GM19438 (cell line): ENCODE data around the gene PRODH2.
"Not testable (repeated sequence)": the region's sequence is repeated elsewhere in the genome, so short reads cannot be mapped to it uniquely, and the experiment has no call there.

Experiments used
- ATAC-seq: cut with Tn5 transposase; IDR thresholded peaks from one replicate; pipeline ENCODE4 v1.9.1; 2021; ENCODE audit warnings: low read depth; ENCODE audit not compliant: unreplicated experiment

PRODH2 gene

GRCh38 chr19:35797663-35798062 lies 15.0 kb downstream of the PRODH2 start:
- no peak for ATAC-seq

DNA sequence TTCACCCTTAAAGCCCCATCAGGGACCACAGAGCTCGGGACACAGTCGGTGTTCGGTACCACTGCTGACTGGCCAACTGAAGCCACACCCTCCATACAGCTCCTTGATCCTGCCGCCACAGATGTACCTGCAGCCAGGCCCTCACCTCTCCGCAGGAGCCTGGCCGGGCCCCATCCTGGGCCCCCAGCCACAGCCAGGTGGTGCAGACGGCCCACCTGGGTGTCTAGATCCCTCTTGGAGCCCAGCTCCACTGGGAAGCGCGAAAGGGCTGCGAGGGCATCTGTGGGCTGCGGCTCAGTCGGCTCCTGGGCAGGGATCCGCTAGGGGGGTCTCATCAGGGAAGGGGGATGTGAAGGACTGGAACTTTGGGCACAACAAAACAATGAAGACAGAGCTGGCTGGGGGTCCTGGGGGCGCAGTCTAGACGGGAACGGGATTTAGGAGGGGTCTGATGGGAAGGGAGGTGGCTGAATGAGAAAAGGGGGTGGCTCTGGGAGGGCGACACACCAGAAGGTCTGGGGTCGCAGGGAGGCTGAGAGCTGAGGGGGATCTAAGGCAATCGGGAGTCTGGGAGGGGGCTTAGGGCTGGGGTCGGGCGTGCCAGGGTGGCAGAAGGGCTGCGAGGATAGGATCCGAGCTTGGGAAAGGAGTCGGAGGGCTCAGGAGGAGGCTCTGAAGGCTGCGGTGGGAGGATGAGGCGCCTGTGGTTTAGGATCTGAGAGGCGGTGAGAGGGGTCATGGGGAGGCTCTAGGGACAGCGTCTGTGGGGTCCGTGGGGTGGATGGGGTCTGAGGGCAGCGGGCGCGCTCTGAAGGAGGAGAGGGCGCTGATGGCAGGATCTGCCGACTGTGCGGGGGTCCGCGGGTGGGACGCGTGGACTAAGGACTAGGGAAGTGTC lies 15.8 kb downstream of the PRODH2 start:
- ATAC-seq: no peak

GRCh38 chr19:35795564-35795963 lies 17.1 kb downstream of the PRODH2 start:
- not testable (repeated sequence) for ATAC-seq

DNA sequence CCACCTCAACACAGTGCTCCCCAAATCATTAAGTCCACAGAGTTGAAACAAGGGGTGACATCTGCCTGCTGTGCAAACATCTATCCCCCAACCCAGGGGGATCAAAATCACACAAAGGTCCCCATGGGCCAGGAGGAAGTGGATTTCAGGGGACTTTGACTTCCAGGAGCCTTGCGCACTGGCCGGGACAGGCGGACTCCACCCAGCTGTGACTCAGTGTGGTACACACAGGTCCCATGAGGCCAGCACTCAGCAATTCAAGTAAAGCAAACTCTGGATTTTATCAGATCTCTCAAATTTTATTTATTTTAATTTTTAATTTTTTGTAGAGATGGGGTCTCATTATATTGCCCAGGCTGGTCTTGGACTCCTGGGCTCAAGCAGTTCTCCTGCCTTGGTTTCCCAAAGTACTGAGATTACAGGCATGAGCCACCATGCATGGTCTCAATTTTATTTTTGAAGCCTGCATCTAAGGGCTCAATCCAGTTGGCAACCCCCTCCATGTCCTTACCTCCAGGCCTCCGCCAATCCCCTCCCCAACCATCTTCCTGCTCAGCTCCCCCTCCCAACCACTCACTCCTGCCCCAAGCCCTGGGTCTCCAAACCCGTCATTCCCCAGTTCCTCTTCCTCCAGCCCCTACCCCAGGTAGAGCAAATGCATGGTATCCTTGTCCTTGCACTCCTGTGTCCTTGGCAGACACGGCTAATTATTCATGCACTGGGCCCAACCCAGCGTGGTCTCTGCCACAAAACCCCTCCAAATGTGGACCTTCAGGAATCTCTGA lies 19.1 kb downstream of the PRODH2 start:
- no peak for ATAC-seq

DNA sequence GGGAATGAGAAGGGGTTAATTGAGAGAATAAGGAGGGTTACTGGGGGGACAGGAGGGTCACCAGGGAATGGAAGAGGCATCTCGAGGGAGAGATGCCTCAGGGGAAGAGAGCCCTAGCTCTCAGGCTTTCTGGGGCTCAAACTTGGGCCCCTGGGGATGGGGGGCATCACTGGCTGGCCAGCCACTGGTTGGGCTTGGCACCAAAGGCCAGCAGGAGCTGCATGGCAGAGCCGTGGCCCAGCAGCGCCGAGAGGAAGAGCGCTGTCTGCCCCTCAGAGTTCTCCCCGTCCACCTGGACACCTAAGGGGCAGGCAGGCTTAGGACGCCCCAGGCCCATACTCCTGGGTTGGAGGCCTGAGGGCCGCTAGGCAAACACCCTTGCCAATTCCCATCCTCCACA lies 19.8 kb downstream of the PRODH2 start:
- ATAC-seq: no peak

DNA sequence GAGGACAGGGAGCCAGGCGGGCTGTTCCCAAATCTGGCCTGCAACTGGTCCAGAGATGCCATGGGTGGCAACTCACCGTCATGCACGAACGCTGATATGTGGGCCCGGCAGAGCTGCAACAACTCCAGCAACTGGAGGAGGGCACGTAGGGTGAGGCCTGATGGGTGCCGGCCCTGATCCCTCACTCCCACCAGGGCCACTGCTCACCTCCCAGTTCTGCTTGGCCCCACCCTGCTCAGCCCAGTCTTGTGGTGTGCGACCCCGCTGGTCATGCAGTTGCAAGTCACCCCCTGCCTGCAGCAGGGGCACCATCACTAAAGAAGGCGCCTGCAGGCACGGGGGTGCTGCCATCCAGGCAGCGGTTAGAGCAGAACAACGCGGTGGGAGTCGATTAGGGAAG lies 20.3 kb downstream of the PRODH2 start:
- ATAC-seq: no peak

- ATAC-seq: no peak
These were observed 20.8 kb downstream of the PRODH2 start for GRCh38 chr19:35791814-35792279.

GRCh38 chr19:35790981-35791813 lies 21.4 kb downstream of the PRODH2 start:
- no peak for ATAC-seq

GRCh38 chr19:35789978-35790944 lies 22.4 kb downstream of the PRODH2 start:
- ATAC-seq: no peak

- no peak for ATAC-seq
These were observed 23.3 kb downstream of the PRODH2 start for GRCh38 chr19:35789195-35789977.

DNA sequence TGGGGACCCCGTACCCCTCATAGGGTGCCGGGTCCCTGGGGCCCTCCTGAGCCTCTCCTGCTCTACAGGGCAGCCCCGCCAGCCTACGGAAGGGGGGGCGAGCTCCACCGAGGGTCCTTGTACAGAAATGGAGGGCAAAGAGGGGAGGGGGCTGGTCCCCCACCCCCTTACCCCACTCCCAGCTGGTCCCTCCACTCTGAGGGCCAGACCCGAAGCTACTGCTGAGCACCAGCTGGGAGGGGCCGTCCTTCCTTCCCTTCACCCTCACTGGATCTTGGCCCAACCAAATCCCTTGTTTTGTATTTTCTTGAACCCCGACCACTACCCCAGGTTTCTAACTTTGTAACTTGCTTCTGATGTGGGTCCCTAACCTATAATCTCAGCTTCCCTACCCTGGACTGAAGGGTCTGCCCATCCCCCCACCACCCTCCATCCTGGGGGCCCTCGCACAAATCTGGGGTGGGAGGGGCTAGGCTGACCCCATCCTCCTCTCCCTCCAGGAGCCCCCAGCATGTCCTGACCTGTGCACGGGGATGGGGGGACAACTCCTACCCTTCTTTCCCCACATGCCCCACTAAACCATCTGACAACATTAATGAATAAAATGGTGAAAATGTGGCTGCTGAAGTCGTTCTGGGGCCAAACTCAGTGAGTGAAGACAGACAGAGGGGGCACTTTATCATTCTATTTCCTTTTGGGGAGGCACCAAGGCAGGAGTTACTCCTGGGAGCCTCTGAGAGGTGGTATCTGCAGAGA lies 24.3 kb downstream of the PRODH2 start:
- no peak for ATAC-seq

- ATAC-seq: no peak
These were observed 25.3 kb downstream of the PRODH2 start for GRCh38 chr19:35787227-35787799.

DNA sequence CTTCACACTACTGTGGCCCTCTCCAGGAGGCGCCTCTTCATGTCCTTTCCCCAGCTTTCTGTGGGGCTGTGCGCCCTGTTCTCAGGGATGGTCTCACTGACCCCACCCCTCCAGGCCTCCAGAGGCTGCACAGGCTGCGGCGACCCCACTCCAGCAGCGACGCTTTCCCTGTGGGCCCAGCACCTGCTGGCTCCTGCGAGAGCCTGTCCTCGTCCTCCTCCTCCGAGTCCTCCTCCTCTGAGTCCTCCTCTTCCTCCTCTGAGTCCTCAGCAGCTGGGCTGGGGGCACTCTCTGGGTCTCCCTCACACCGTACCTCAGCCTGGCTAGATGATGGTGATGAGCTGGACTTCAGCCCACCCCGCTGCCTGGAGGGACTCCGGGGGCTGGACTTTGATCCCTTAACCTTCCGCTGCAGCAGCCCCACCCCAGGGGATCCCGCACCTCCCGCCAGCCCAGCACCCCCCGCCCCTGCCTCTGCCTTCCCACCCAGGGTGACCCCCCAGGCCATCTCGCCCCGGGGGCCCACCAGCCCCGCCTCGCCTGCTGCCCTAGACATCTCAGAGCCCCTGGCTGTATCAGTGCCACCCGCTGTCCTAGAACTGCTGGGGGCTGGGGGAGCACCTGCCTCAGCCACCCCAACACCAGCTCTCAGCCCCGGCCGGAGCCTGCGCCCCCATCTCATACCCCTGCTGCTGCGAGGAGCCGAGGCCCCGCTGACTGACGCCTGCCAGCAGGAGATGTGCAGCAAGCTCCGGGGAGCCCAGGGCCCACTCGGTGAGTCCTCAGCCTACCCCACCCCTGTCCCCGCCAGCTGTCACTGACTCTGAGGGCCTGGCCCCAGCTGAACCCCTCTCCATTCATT lies 26.1 kb downstream of the PRODH2 start:
- no peak for ATAC-seq

GRCh38 chr19:35785339-35785627 lies 27.4 kb downstream of the PRODH2 start:
- no peak for ATAC-seq

DNA sequence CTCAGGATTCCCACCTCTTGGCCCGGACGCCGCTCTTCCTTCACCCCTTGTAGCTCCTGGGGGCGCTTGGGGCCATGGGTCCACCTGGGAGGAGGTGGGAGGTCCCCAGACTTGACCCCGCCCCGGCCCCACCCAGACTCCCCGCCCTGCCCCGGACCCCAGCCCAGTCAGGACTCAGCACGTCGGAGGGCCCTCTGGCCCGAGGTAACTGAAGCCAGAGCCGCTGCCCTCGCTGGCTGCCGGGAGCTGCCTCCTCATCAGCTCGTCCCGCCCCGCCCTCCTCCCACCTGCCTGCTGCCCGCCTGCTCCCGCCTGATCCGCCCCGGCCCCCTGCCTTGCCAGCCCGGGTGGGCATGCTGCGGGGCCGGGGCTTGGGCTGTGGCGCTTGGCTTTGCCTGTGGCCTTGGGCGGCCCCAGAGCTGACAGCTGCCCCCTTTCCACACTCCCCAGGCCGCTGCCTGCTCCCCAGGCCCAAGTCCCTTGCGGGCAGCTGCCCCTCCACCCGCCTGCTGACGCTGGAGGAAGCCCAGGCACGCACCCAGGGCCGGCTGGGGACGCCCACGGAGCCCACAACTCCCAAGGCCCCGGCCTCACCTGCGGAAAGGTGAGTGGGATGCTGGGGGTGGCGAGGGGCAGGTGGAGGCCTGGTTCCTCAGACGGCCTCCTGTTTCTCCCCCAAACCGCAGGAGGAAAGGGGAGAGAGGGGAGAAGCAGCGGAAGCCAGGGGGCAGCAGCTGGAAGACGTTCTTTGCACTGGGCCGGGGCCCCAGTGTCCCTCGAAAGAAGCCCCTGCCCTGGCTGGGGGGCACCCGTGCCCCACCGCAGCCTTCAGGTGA lies 27.9 kb downstream of the PRODH2 start:
- no peak for ATAC-seq
